Uterus (tissue), 4 donors: ENCODE results near the gene HLA-DPB1. TPM values are rescaled to one million over a fixed set of nuclear protein-coding genes. Genes with fewer than 3 reads are reported as not detected.

Experiments used
- DNase-seq, 2 donors: peaks; one replicate each; pipeline ENCODE4 v3.0.0-alpha.2; 2019 to 2020
- H3K27ac ChIP-seq, 2 donors: fragments of 200-600 bp; sonication (generic); 1 replicate in 1 of 2; 2 replicates in 1 of 2; pipeline ENCODE4 v1.5.1; 2016 to 2018
- H3K27me3 ChIP-seq, 2 donors: fragments of 200-600 bp; sonication (generic); one replicate each; pipeline ENCODE4 v1.5.1; 2018 to 2019; ENCODE audit warnings: control low read depth in 1 of 2
- H3K36me3 ChIP-seq, 2 donors: fragments of 200-600 bp; sonication (generic); one replicate each; pipeline ENCODE4 v1.5.1; 2019; ENCODE audit warnings: control low read depth in 1 of 2
- H3K4me1 ChIP-seq, 2 donors: fragments of 200-600 bp; sonication (generic); one replicate each; pipeline ENCODE4 v1.5.1; 2018 to 2019; ENCODE audit warnings: control low read depth in 1 of 2
- H3K4me3 ChIP-seq, 2 donors: fragments of 200-600 bp; sonication (generic); 1 replicate in 1 of 2; 2 replicates in 1 of 2; pipeline ENCODE4 v1.5.1; 2018 to 2019; ENCODE audit warnings: mild to moderate bottlenecking in 1 of 2
- H3K9me3 ChIP-seq, 2 donors: fragments of 200-600 bp; sonication (generic); one replicate each; pipeline ENCODE4 v1.5.1; 2019; ENCODE audit warnings: control low read depth in 1 of 2
- CTCF ChIP-seq, 4 experiments: fragments of 200-600 bp in 2 of 4; fragments of 450-650 bp in 2 of 4; sonication (generic) in 2 of 4; IDR thresholded peaks; one replicate each; pipeline ENCODE4 v1.5.1; 2016 to 2019; ENCODE audit warnings: antibody characterized with exemption in 4 of 4, mild to moderate bottlenecking in 2 of 4, moderate library complexity in 1 of 4
- POLR2A ChIP-seq, 2 donors: fragments of 450-650 bp; IDR thresholded peaks; one replicate each; pipeline ENCODE4 v1.6.1; 2016; ENCODE audit warnings: antibody characterized with exemption in 2 of 2, mild to moderate bottlenecking in 1 of 2, moderate library complexity in 1 of 2
- intact Hi-C: fragments of 100-400 bp; cut with DNase I; formaldehyde crosslinking; loops from one replicate; pipeline ENCODE4 v1.15.1; 2023; ENCODE audit warnings: low total_unique reads
- total RNA-seq, 4 donors: library from RNA; depleted of rRNA in 3 of 4; stranded (reverse); fragments of >200 nt in 3 of 4; gene quantifications; one replicate each; pipeline versions ENCODE4 v1.1.0 to v1.2.4, GENCODE V29; 2014 to 2023
- donor health status: DM: yes; HTN: yes; CAD: no.

The HLA-DPB1 gene
- total RNA-seq, 4 donors from 2014 or later = 19.8 to 108 (median 43.6) TPM

DNA sequence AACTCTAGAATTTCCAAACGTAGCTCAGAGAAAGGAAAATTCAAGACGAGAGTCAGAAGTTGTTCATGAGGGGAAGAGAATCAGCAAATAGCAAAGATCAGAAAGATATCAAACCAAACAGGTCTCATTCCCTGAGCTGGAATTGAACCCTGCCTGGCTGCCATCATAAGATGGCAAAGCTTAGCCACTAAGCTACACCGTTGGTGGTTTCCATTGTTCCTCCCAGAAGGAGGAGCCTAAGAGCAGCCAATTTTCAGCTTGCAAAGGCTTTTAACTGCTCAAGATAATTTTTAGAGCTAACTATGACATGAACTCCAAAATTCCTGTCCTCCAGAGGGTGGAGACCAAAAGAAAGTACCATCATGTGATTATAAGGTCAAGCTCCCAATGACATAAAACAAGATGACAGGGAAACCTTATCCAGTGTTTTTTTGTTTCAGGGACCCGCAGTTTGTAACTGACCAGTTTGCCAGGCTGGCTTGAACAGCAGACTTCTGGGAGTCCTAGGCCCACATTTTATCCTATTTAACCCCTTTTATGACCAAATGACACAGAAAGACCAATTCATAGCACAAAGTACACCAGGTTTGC lies 60.6 kb downstream of the HLA-DPB1 start:
- no peak for DNase-seq
- TF ChIP-seq CTCF (IDR thresholded peaks at IDR 0.05) = no peak
- TF ChIP-seq POLR2A (IDR thresholded peaks at IDR 0.05) = no peak
- Histone ChIP-seq H3K36me3 (no peaks in the 10 kb centered on the region), H3K27ac (no peak overlapping the region), H3K27me3 (no peaks in the 10 kb centered on the region), H3K9me3 (no peaks in the 10 kb centered on the region), H3K4me3 (no peak overlapping the region), H3K4me1 (no peaks in the 10 kb centered on the region)
- intact Hi-C loops = no loop called here

Other genes starting within 250 kb of the HLA-DPB1 start
- 10 to 100 TPM in 2 of 4 donors, 1 to 10 TPM in 2; 3.0 to 42.4 (median 21.5) TPM for gene TAP2, start 237.3 kb upstream of the HLA-DPB1 start, total RNA-seq
- gene PSMB8, start 231.9 kb upstream of the HLA-DPB1 start, total RNA-seq = 10 to 100 TPM; 23.5 to 60.1 (median 27.2) TPM
- 10 to 100 TPM; 18.2 to 62.2 (median 26.5) TPM for gene TAP1, start 222.3 kb upstream of the HLA-DPB1 start, total RNA-seq
- 10 to 100 TPM; 14.0 to 50.7 (median 38.6) TPM for gene PSMB9, start 221.8 kb upstream of the HLA-DPB1 start, total RNA-seq
- 10 to 100 TPM; 16.9 to 29.4 (median 22.4) TPM for gene HLA-DMB, start 135.0 kb upstream of the HLA-DPB1 start, total RNA-seq
- 100 to 1,000 TPM in 1 of 4 donors, 10 to 100 TPM in 2, 1 to 10 TPM in 1; 6.6 to 134 (median 51.7) TPM for gene HLA-DMA, start 122.9 kb upstream of the HLA-DPB1 start, total RNA-seq
- 100 to 1,000 TPM in 2 of 4 donors, 10 to 100 TPM in 2; 42.5 to 202 (median 120) TPM for gene BRD2, start 107.4 kb upstream of the HLA-DPB1 start, total RNA-seq
- 10 to 100 TPM in 3 of 4 donors, 1 to 10 TPM in 1; 8.2 to 34.1 (median 18.4) TPM for gene HLA-DOA, start 66.4 kb upstream of the HLA-DPB1 start, total RNA-seq
- gene HLA-DPA1, start 2.3 kb upstream of the HLA-DPB1 start, total RNA-seq = 100 to 1,000 TPM in 2 of 4 donors, 10 to 100 TPM in 2; 48.0 to 187 (median 135) TPM
- gene COL11A2, start 116.5 kb downstream of the HLA-DPB1 start, total RNA-seq = 1 to 10 TPM in 2 of 4 donors, under 1 TPM in 2; under 0.01 to 2.6 (median 1.0) TPM
- gene RXRB, start 124.7 kb downstream of the HLA-DPB1 start, total RNA-seq = 10 to 100 TPM; 28.6 to 71.0 (median 34.0) TPM
- 10 to 100 TPM; 53.8 to 87.8 (median 57.5) TPM for gene SLC39A7, start 124.9 kb downstream of the HLA-DPB1 start, total RNA-seq
- 10 to 100 TPM in 1 of 4 donors, 1 to 10 TPM in 2, not detected in 1; 2.6 to 11.3 (median 5.8) TPM for gene HSD17B8, start 128.7 kb downstream of the HLA-DPB1 start, total RNA-seq
- gene RING1, start 132.5 kb downstream of the HLA-DPB1 start, total RNA-seq = 10 to 100 TPM in 3 of 4 donors, 1 to 10 TPM in 1; 1.8 to 66.9 (median 30.1) TPM
- 10 to 100 TPM; 12.8 to 58.4 (median 37.5) TPM for gene VPS52, start 195.9 kb downstream of the HLA-DPB1 start, total RNA-seq
- 1,000 to 10,000 TPM; 2,386 to 5,510 (median 4,061) TPM for gene RPS18, start 196.1 kb downstream of the HLA-DPB1 start, total RNA-seq
- gene B3GALT4, start 201.1 kb downstream of the HLA-DPB1 start, total RNA-seq = 10 to 100 TPM in 3 of 4 donors, 1 to 10 TPM in 1; 5.5 to 15.9 (median 14.3) TPM
- gene WDR46, start 213.2 kb downstream of the HLA-DPB1 start, total RNA-seq = 10 to 100 TPM; 17.9 to 60.3 (median 31.7) TPM
- gene PFDN6, start 213.6 kb downstream of the HLA-DPB1 start, total RNA-seq = 10 to 100 TPM; 13.6 to 33.5 (median 21.6) TPM
- gene RGL2, start 223.0 kb downstream of the HLA-DPB1 start, total RNA-seq = 100 to 1,000 TPM in 1 of 4 donors, 10 to 100 TPM in 3; 34.4 to 118 (median 36.0) TPM
- 10 to 100 TPM; 17.6 to 83.9 (median 41.4) TPM for gene TAPBP, start 238.1 kb downstream of the HLA-DPB1 start, total RNA-seq
- 10 to 100 TPM in 2 of 4 donors, 1 to 10 TPM in 2; 3.8 to 31.3 (median 16.0) TPM for gene ZBTB22, start 241.8 kb downstream of the HLA-DPB1 start, total RNA-seq
- gene DAXX, start 247.0 kb downstream of the HLA-DPB1 start, total RNA-seq = 100 to 1,000 TPM in 1 of 4 donors, 10 to 100 TPM in 3; 18.2 to 120 (median 32.3) TPM